GM19395 (cell line): ENCODE data around the gene RAI14.
"Not testable (repeated sequence)": the region's sequence is repeated elsewhere in the genome, so short reads cannot be mapped to it uniquely, and the experiment has no call there.

ENCODE experiments used
- ATAC-seq: cut with Tn5 transposase; IDR thresholded peaks from one replicate; pipeline ENCODE4 v1.9.1; 2021; ENCODE audit warnings: mild to moderate bottlenecking, moderate library complexity; ENCODE audit not compliant: unreplicated experiment

RAI14 gene

DNA sequence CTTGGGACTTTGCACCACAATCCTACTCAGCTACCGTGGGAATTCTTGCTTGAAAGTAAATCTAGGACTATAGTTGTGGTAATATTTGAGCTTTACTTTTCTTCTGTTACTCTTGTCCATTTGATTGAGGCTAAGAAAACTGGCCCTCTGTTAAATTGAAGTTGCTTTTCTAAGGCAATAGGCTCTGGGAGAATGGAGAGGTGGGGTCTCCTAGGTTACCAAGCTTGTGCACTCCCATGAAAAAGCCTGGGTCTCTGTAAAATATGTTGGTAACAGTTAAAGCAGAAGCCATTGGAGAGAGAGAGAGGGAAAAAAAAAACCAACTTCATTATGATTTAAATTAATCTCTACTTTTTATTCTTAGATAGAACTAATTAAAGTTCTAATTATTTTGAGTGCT lies 68.6 kb downstream of the RAI14 start:
- ATAC-seq, result no peak

- not testable (repeated sequence) for ATAC-seq
Observed at GRCh38 chr5:34727166-34727749, 71.1 kb downstream of the RAI14 start.

GRCh38 chr5:34728236-34728635 lies 72.1 kb downstream of the RAI14 start:
- ATAC-seq, result no peak

DNA sequence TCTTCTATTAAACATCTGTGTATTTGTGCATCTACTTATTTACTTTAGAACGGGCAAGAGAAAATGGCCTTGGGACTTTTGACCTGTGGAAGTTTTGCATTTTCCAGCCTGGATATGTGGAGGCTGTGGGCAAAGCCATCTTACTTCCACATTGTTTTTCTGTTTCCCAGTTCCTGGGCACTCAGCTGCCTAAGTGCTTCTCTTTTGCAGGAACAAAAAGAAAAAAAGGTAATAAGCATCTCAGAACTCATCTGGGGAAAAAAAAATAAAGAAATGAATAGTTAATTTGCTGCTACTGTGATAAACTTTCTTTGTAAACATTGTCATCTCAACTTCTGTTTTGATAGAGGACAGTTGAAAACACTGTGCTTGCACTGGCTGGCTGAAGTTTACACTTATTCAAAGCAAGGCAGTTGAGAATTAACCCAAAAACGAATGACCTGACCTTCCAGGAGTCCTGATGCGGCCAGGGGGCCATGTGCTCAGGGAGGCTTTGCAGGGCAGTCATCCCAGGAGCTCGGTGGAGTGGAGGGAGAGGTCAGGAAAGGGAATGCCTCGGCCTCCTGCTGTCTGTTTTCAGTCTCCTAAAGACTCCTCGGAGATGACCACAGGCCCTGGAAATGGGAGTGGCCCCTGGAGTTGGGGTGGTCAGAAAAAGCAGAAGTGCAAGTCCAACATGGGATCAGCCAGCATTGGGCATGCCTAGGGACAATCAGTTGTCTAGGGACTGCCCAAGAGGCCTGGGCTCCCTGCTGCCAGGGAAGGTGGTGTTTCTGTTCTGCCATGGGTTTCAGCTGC lies 75.5 kb downstream of the RAI14 start:
- ATAC-seq, result no peak

GRCh38 chr5:34734326-34734725 lies 78.2 kb downstream of the RAI14 start:
- ATAC-seq, result no peak

GRCh38 chr5:34735491-34736426 lies 79.6 kb downstream of the RAI14 start:
- ATAC-seq, result no peak

DNA sequence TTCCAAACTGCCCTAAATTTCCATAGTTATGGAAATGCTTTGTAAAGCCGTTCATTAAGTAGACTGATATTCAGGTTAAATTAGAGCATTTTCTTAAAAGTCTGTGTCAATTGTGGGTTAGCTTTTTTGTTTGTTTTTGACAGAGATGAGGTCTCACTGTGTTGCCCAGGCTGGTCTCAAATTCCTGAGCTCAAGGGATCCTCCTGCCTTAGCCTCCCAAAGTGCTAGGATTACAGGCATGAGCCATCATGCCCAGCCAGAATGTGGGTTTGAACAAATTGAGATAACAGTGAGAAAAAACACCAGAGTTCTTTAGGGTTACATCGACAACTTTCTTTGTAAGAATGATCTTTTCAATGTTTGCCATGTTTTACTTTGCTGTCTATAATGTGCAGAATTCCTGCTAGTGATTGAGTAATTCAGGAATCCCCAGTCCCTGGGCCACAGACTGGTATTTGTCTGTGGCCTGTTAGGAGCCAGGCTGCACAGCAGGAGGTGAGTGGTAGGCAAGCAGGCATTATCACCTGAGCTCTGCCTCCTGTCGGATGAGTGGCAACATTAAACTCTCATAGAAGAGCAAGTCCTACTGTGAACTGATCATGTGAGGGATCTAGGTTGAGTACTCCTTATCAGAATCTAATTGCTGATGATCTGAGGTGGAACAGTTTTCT lies 80.5 kb downstream of the RAI14 start:
- ATAC-seq, result no peak

- no peak for ATAC-seq
Observed at GRCh38 chr5:34737731-34738130, 81.6 kb downstream of the RAI14 start.

GRCh38 chr5:34738381-34738780 lies 82.3 kb downstream of the RAI14 start:
- no peak for ATAC-seq

DNA sequence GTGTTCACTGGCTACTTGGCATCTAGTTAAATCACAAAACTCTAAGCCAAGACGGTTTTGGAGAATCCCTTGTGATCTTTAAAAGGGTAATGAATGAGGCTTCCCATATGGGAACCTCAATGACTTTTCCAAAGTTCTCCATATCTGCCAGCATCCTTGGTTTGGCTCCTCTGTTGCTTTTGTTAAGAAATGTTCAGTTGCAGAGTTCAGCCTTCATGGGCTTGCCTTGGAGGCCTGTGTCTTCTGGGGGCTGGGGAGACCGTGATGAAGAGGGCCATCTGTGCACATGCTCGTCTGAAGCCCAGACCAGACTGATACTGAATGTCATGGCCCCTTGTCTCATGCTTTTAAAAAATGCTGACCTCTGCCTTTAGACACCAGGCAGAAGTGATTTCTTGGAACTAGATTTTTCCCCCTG lies 84.3 kb downstream of the RAI14 start:
- ATAC-seq, result no peak

GRCh38 chr5:34742061-34742460 lies 85.9 kb downstream of the RAI14 start:
- ATAC-seq, result no peak

DNA sequence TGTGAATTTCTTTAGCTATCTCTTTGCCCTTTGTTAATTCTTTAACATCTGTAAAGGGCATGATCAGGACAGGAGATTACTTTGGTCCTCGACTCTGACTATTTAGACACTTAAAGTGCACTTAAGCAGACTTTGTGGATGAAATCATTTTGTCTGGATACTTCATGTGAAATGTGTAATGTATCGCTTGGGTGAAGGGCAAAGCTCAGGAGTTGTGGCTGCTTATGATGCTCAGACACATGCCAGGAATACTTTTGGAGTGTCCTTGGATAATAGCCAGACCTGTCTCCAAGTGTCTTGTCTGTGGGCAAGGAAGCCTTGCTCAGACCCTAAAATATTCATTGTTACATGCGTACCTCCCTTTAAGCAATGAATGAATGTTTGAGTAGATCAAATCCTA lies 87.8 kb downstream of the RAI14 start:
- no peak for ATAC-seq

DNA sequence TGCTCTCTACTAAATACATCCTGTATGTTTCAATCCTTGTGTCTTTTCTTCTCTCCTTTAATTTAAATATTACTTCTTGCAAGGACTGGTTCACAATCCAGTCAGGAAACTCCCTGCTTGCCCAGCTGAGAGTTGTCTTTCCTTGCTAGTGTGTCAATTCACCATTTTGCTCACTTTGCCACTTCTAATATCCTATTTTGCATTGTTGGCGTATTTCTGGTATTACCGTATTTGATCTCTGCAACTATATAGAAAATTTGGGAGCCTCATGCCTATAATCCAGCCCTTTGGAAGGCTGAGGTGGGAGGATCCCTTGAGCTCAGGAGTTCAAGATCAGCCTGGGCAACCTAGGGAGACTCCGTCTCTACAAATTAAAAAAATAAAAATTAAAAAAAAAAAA lies 92.3 kb downstream of the RAI14 start:
- ATAC-seq, result no peak

- no peak for ATAC-seq
Observed at GRCh38 chr5:34749431-34749873, 93.3 kb downstream of the RAI14 start.

DNA sequence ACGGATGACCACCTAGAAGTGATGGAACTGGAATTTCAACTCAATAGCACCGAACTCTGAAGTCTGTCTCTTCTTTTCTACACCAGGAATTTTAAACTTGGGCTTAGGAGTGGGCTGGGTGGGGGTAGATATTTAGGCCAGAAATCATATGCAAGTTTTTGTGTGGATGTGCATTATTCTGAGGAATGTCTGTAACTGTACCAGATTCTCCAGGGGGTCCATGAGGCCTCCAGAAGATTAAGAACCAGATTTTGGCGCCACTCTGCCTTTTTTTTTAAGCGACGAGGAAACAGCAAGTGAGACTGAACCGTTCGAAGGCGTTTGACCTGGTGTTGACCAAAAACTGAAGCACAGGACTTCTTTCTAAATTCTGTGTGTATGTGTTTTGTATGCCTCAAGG lies 94.1 kb downstream of the RAI14 start:
- no peak for ATAC-seq

- ATAC-seq, result no peak
Observed at GRCh38 chr5:34751807-34752736, 95.9 kb downstream of the RAI14 start.

DNA sequence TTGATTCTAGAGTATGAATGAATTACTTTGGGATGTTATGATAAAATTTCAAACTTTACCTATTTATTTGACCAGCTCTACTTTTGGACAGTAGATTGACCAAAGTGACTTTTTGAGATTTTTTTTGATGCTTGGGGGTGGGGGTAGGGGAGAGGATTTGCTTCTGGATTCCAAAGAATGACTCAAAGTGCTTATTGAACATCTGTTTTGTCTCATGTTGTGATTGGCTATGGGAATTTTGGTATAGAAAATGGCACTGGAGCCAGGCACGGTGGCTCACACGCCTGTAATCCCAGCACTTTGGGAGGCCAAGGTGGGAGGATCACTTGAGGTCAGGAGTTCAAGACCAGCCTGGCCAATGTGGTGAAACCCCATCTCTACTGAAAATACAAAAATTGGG lies 97.1 kb downstream of the RAI14 start:
- not testable (repeated sequence) for ATAC-seq

GRCh38 chr5:34755926-34756325 lies 99.8 kb downstream of the RAI14 start:
- ATAC-seq, result no peak

DNA sequence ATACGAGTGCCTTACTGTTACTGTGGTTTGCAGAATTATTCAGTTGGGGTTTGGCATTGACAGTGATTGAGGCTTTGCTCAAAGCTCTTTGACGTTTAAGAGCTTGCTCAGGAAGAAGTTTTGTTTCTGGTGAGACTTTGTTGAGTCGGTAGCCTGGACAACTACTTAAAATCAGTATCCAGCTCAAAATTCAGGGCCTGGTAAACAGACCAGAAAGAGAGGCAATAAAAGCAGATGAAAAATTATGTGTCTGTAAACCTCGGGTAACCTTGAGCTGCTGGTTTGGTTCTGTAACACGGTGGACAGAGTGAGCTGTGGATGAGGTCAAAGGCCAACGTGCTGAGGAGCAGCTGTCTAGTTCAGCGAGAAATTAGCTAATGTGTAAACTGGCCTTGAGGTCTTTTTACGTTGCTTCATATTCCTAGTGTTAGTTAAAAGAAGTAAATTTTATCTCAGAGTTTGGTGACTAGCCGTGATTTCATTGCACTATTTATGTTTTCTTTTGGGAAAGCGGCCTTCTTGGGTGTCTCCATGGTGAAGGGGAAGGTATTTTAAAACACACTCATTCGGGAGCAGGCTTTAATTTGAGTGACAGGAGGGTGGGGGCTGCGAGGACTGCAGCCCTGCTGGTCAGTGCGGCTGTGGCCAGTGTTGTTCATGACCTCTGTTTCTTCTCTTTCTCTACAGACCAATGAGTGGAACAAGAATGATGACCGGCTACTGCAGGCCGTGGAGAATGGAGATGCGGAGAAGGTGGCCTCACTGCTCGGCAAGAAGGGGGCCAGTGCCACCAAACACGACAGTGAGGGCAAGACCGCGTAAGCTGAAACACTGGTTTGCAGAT lies 100.9 kb downstream of the RAI14 start:
- ATAC-seq, result no peak
